Measurements from ENCODE around the gene PUS10. TPM values are rescaled to one million over a fixed set of nuclear protein-coding genes. Genes with fewer than 3 reads are reported as not detected.
A peak's percentile ranks its signal among the peaks of the same experiment; 100 is the strongest.
"Not testable (repeated sequence)": the region's sequence is repeated elsewhere in the genome, so short reads cannot be mapped to it uniquely, and the experiment has no call there.

Gene PUS10, protein sequence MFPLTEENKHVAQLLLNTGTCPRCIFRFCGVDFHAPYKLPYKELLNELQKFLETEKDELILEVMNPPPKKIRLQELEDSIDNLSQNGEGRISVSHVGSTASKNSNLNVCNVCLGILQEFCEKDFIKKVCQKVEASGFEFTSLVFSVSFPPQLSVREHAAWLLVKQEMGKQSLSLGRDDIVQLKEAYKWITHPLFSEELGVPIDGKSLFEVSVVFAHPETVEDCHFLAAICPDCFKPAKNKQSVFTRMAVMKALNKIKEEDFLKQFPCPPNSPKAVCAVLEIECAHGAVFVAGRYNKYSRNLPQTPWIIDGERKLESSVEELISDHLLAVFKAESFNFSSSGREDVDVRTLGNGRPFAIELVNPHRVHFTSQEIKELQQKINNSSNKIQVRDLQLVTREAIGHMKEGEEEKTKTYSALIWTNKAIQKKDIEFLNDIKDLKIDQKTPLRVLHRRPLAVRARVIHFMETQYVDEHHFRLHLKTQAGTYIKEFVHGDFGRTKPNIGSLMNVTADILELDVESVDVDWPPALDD
- total RNA-seq (2014; rRNA removed; shearing (Covaris generic)): 5.9 and 8.5 TPM in 2 replicates

DNA sequence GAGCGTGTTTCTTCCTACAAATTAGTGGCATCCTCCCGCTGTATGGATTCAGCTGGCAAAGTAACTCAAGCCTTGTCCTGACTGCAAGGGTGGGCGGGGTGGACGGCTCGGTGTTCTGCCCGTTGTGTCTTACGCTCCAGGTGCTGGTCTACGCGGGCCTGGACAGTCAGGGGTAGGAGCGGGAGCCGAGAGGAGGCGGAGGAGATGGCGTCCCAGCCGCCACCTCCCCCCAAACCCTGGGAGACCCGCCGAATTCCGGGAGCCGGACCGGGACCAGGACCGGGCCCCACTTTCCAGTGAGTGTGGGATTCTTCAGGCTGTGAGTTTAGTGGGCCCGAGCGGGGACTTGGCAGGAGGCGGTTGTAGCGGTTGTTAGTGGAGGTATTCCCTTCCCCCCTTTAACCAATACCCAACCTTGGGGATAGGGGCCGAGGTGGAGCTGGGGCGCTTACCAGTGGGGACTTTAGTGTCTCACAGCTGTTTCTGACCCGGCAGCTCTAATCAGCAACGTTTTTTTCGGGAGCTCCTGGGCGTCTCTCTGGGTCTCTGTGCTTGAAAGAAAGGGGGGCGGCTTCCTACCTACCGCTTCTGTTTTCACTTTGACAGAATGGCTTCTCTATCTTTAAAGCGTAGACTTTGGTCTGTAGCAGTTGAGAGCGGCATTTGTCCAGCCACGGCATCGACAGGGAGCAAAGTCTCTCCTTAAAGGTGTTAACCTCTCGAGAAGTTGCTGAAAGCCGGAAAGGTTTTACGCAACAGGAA is at the start of gene PUS10, which contains the start of gene PEX13:
TSS of gene PUS10 (minus strand) at position 700 of the 762 bp plus-strand sequence. CDS start 6,365 bp downstream, outside the sequence.
TSS of gene PEX13 (plus strand) at position 165 of the 762 bp plus-strand sequence. CDS start at position 205, 40 bp downstream.
- peak; percentile 83 for DNase-seq (ENCODE audit: low read depth)

DNA sequence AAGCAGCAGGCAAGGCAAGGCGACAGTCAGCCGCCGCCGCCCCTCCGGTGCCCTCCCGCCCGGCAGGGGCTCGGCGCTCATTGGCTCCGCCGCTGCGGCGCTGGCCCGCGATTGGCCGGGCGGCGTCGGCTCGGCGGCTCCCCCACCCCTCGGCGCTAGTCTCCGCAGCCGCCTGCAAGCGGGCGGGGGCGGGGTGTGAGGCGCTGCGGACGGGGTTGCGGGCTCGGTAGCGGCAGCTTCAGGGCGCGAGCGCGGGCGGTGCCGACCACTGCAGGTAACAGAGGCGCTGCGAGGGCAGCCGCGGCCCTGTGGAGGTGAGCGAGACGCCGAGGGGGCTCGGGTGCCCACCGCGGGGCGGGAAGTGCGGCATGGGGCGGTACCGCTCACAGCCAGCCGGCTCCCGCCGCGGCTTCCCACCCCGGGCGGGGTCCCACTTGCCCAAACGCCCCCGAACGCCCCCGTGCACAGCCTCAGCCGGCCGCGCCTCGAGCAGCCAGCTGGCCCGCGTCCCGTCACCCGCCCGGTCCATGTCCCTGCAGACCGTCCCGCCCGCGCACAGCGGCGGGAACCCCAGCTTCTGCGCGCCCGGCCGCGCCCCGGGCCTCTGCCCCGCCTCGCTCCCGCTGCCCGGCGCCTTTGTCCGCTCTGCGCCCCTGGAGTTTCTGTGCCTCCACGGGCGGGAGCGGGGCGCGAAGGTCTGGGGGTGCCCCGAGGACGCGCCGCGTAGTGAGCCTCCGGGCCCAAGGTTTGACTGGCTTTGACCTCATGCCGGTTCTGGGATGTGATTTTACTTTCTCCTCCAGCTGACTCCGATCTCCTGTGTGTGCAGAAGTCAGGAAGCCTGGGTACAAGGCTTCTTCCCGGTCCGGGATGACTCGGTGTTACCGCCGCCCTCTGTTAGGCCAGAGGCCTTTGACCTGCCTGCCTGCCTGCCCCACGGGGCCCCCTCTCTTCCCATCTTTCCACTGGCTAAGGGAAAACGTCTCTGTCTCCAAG is 48.0 kb upstream of the PUS10 start, which contains the start of gene SANBR:
TSS of gene SANBR (plus strand) at position 158 of the 996 bp plus-strand sequence. CDS start 4,480 bp downstream, outside the sequence.
- DNase-seq (ENCODE audit: low read depth): peak; percentile 94

DNA sequence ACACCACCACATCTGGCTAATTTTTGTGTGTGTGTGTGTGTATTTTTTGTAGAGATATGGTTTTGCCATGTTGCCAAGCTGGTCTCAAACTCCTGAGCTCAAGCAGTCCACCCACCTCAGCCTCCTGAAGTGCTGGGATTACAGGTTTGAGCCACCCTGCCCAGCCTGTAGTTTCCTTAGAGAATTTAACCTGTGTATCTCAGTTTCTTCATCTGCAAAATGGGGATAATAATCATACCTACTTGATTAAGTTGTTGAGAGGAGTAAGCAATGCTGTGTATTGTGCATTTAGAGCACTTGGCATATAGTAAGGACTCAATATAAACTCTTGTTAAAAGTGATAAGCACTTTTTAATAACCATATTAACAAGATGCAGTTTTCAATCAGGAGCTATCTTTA is 41.3 kb upstream of the PUS10 start:
- no peak for DNase-seq (ENCODE audit: low read depth)

DNA sequence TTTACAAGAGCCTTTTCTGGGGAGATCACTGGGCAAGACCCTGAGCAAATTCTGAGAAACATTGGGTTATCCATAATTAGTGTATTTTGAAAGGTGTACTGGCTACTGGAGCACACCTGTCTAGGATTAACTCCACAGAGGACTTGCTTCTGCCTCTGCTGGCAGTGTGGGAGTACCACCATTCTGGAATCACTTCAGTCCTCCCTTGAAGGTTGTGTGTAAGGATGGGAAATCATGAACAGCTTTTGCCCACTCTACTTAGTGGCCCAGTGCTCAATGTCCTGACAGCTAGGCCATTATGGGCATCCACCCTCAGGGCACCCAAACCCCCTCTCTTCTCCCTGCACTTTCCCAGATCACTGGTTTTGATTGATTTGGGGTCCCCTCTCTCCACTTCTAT is 39.5 kb upstream of the PUS10 start:
- DNase-seq (ENCODE audit: low read depth): no peak

DNA sequence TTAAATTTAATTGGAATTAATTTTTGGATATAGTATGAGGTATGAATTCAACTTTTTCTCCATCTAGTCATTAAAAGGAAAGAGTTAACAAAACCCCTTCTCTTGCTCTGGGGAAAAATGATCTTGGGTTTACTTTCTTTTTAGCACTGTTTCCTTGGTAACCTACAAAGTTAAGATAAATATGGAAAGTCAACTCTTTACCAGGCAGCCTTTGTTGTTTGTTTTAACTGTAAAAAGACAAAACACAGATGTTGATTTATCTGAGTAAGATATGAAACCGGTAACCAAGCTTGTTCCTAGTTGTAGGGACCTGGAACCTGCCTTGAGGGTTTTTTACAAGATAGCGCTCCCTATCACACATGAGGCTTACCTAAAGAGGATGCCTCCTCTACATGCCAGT is 37.5 kb upstream of the PUS10 start:
- DNase-seq (ENCODE audit: low read depth): no peak

DNA sequence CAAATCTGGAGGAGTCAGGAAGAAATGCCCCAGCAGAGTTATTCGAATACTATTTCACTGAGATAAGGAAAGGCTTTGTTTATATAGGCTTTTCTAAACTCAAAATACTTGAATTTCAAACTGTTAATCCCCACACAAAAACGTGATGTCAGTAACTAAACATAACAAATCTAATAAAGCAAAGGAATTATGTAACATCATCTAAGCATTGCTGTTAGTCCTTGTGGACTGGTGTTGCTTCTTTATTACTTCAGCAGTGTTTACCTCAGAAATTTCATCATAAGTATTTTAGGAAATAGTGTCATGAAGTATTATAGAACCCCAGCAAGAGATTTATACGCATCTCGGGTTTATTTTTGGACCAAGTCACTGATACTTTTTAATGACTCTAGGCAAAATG is 27.9 kb upstream of the PUS10 start:
- DNase-seq (ENCODE audit: low read depth): no peak

DNA sequence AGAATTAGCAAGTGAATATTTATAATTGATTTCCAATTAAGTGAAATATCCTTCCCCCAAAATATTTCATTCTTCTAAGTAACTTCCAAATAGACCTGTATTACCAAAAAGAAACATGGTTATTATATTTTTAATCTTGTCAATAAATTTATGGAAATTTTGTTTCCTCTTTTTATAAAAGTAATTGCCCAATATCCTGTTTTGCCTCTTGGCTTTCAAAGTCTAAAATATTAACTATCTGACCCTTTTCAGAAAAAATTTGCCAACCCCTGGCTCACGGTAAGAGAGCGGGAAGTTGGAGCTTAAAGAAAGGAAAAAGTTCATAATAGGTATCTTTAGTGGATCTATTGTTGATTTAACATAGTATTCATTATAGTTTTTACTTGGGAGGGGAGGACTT is 27.2 kb upstream of the PUS10 start:
- DNase-seq (ENCODE audit: low read depth): no peak

DNA sequence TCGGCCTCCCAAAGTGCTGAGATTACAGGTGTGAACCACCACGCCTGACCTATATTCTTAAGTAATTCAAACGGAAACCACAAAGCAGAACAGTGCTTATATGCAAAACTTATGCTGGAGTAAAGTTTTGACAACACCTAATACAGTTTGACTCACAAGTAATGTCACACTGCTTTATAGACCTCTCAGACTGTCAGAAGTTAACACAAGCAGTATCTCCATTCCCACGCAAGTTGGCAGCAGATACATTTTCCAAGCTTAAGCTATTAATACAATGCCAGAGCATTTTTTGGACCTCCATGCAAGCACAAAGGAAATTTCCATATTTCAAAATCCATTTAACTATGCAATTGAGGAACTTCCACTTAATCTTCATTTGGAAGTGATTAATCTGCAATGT is 26.6 kb upstream of the PUS10 start:
- no peak for DNase-seq (ENCODE audit: low read depth)

DNA sequence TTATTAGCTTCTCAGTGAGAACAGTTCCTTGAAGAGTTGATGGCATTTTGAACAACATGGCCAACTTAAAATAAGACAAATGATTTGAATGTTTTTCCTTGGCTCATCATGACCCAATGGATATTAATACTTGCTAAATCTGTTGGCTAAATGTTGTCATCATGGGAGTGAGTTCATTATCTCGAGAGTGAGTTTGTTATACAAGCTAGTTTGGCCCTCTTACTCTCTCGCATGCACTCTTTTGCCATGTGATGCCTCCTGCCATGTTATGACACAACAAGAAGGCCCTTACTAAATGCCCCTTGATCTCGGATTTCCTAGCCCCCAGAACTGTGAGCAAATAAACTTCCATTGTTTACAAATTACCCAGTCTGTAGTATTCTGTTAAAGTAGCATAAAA is 24.8 kb upstream of the PUS10 start:
- DNase-seq (ENCODE audit: low read depth): no peak

DNA sequence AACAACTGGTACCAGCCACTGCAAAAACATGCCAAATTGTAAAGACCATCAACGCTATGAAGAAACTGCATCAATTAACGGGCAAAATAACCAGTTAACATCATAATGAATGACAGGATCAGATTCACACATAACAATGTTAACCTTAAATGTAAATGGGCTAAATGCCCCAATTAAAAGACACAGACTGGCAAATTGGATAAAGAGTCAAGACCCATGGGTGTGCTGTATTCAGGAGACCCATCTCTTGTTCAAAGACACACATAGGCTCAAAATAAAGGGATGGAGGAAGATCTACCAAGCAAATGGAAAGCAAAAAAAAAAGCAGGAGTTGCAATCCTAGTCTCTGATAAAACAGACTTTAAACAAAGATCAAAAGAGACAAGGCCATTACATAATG is 18.6 kb upstream of the PUS10 start:
- not testable (repeated sequence) for DNase-seq (ENCODE audit: low read depth)

DNA sequence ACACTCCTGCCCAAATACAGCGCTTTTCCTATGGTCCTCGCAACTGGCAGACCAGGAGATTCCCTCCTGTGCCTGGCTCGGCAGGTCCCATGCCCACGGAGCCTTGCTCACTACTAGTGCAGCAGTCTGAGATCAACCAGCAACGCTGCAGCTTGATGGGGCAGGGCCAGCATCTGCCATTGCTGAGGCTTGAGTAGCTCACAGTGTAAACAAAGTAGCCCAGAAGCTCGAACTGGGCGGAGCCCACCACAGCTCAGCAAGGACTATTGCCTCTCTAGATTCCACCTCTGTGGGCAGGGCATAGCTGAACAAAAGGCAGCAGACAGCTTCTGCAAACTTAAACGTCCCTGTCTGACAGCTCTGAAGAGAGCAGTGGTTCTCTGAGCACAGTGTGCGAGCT is 16.5 kb upstream of the PUS10 start:
- not testable (repeated sequence) for DNase-seq (ENCODE audit: low read depth)

DNA sequence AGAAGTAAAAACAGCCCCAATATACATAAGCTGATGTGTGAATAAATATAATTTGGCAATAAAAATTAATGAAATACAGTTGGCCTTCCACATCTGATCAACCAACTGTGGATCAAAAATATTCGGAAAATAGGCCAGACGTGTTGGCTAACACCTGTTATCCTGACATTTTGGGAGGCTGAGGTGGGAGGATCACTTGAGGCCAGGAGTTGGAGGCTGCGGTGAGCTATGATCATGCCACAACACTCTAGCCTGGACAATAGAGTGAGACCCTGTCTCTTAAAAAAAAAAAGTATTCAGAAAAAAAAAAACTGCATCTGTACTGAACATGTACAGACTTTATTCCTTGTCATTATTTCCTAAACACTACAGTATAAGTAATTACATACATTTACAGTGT is 11.5 kb upstream of the PUS10 start:
- no peak for DNase-seq (ENCODE audit: low read depth)

DNA sequence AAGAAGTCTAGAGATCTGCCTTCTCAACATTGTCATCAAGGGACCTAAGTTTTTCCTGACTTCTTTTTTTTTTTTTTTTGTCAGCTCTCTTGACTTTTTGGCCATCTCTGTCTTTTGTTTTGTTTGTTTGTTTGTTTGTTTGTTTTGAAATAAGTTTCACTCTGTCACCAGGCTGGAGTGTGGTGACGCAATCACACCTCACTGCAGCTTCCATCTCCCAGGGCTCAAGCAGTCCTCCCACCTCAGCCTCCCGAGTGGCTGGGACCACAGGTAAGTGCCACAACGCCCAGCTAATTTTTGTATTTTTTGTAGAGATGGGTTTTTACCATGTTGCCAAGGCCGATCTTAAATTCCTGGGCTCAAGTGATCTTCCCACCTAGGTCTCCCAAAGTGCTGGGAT is 5.6 kb upstream of the PUS10 start:
- DNase-seq (ENCODE audit: low read depth): no peak

DNA sequence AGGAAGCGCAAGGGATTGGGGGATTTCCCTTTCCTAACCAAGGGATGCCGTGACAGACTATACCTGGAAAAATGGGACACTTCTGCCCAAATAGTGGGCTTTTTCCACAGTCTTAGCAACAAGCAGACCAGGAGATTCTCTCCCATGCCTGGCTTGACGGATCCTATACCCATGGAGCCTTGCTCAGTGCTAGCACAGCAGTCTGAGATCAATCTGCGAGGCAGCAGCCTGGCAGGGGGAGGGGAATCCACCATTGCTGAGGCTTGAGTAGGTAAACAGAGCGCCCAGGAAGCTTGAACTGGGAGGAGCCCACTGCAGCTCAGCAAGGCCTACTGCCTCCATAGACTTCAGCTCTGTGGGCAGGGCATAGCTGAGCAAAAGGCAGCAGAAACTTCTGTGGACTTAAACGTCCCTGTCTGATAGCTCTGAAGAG is 3.2 kb upstream of the PUS10 start:
- no peak for DNase-seq (ENCODE audit: low read depth)

DNA sequence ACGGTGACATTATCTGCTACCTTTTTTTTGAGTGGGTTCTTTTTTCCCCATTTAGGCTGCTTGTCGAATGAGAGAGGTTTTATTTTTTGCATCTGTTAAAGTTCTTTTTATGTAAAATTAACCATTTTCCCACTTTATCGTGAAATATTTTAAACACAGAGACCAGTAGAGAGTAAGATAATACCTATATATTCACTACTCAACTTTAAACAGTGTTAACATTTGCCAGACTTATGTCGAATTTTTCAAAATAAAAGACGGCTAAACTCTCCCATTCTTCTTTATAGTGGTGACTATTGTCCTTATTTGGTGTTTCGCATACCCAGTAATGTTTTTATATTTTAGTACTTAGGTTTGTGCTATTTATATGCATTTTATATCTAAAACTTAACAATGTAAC is 743 bp upstream of the PUS10 start:
- no peak for DNase-seq (ENCODE audit: low read depth)

DNA sequence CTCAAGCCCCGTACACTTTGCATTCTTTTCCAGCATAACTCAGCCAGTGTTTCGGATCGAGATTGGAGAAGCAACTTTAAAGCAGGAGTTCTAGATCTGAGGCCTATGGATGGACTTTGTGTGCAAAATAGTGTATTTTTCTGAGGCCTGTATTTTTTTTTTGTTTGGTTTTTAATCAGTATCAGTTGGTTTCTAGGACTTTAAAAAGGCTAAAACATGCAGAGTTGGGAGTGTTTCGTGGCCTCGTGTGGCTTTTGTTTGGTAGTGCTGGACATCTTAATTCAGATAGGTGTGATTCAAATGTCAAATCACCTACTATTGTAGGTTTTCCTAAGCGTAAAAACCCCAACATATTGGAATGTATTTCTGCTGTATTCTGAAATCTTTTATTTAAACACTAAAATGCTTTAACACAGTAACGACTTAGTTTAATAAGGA is 282 bp upstream of the PUS10 start:
- DNase-seq (ENCODE audit: low read depth): no peak

DNA sequence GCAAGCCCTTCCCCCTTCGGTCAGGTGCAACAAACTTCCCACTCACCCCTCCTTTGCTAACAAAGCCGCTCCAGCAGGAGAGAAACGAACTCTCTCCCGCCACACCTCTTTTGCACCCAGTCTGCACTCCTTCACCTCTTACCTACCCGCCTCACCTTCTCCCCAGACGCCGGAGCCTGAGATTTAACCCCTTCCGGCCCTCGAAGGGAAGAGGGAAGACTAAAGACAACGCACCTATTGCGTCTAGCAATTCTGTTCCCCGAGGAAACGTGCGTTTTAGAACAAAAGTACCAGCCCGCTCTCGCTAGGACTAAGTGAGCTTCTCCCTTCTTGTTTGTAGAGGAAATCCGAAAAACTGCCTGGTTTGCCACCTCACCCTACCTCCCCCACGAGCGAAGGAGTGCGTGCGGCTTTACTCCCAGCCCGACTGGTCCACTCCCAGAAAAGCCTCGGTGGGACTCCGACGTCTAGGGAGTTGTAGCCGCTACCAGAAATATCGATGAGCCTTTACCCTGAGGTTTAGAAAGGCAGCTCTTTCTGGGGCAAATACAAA is 976 bp downstream of the PUS10 start:
- peak; percentile 74 for DNase-seq (ENCODE audit: low read depth)

DNA sequence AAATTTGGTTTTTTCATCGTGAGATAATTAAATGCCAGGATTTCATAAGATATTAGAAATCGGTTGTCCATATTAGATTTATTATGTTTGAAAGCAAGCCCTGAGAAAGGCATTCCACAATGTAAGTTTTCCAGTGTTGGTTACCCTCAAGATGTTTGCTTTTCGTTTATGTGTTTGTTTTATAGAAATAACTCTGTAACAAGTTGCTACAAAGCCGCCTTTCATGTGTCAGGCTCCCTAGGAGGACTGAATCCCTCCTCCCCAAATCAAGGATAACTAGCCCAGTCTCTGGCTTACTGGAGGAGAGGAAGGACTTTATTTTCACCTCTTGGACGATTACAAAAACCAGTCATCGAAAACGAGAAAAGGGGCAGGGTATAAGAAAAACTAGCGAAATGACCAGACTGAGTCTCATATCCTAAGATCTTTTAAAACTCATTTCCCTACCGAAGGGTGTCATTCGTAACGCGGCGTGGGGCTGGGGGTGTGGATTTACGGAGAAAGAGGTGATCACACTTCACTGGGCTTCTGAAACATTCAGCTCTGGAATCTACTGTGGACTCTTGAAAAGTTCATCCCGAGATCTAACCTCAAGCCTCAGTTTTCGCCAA is 1.6 kb downstream of the PUS10 start:
- no peak for DNase-seq (ENCODE audit: low read depth)

DNA sequence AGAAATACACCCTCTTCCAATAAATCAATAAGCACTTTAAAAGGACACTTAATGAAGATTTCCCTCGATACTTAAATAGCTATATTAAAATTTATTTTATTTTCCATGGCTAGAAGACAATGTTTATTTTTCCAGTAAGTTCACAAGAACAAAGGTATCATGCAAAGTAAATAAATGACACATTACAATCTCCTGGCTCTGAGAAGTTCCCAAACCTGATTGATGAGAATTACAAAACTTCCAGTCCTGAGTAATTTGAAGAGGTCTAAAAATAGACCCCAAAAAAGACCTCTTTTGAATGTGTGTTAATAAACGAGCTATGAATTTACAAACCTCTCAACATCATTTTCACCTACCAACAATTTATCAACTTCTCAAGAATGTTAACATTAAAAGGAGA is 2.1 kb downstream of the PUS10 start:
- DNase-seq (ENCODE audit: low read depth): no peak

DNA sequence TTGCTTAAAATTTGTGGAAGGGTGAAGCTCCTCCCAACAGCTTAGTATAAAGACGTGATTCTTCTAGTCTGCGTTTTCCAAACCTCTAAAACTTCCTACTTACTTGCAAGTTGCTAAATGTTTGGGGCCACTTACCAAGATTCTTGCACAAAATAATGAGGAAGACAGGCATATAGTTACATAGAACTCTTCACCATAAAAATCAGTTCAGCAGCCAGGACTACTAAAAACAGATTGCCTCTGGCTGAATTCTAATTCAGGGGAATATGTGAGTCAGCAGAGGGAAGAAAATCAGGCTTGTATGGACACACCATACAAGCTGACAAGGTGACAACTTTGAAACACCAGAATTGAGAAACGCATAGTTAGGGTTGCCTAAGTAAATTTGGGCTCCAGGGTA is 3.3 kb downstream of the PUS10 start:
- DNase-seq (ENCODE audit: low read depth): no peak

Data from Daoy (cell line).